Measurements from ENCODE around the gene ADAMTS9.

Gene ADAMTS9

GRCh38 chr3:64686446-64686908, 1.3 kb downstream of the ADAMTS9 start:
- Histone ChIP-seq H3K9me3 (ENCODE audit: control insufficient read depth in 1 of 2, low read length in 2 of 2) (no peaks in the 10 kb centered on the region), H3K4me1 (ENCODE audit: control insufficient read depth in 1 of 2, insufficient read depth in 2 of 2, low read length in 2 of 2) (peaks cover 16 to 18% of the 10 kb centered on the region in 2 donors), H3K36me3 (ENCODE audit: control insufficient read depth in 1 of 2, insufficient read depth in 2 of 2, low read length in 2 of 2) (no peaks in the 10 kb centered on the region), H3K4me3 (ENCODE audit: low read depth in 1 of 2, low read length in 2 of 2) (peak overlapping the region; percentile 82 to 87), H3K27me3 (ENCODE audit: control insufficient read depth in 1 of 2, insufficient read depth in 2 of 2, low read length in 2 of 2) (no peaks in the 10 kb centered on the region), H3K27ac (ENCODE audit: low read depth, low read length) (peak overlapping the region; percentile 83), H3K9ac (ENCODE audit: low read depth in 1 of 2, low read length in 2 of 2) (peak overlapping the region; percentile 74 to 84)

- Histone ChIP-seq H3K27me3 (ENCODE audit: control insufficient read depth in 1 of 2, insufficient read depth in 2 of 2, low read length in 2 of 2) (no peaks in the 10 kb centered on the region), H3K9ac (ENCODE audit: low read depth in 1 of 2, low read length in 2 of 2) (peak overlapping the region; percentile 74 to 84), H3K36me3 (ENCODE audit: control insufficient read depth in 1 of 2, insufficient read depth in 2 of 2, low read length in 2 of 2) (no peaks in the 10 kb centered on the region), H3K4me3 (ENCODE audit: low read depth in 1 of 2, low read length in 2 of 2) (peak overlapping the region; percentile 82 to 87), H3K9me3 (ENCODE audit: control insufficient read depth in 1 of 2, low read length in 2 of 2) (no peaks in the 10 kb centered on the region), H3K27ac (ENCODE audit: low read depth, low read length) (peak overlapping the region; percentile 91), H3K4me1 (ENCODE audit: control insufficient read depth in 1 of 2, insufficient read depth in 2 of 2, low read length in 2 of 2) (peaks cover 16 to 18% of the 10 kb centered on the region in 2 donors)
Measured at GRCh38 chr3:64685800-64686445, 1.9 kb downstream of the ADAMTS9 start.

DNA sequence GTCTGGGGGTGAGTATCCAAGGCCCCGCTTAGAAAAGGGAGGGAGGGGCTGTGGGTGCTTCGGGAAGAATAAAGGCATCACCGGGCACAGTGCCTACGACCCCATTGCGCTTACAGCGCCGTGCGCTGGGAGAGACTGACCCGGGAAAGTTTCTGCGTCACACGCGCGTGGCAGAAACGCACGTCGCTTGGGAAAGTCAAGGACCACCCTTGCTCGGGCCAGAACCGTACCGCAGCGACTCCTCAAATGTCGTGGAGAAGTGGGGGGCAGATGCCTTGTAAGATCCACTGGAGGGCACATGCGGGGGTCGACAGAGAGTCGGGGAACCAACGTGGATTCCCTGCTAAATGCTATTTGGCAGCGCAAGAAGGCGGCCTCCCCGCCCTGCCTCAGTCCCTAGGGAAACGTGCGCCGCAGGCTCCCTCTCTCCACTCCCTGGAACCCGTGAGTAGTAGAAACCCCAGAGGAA, 2.4 kb downstream of the ADAMTS9 start:
- peak overlapping the region; percentile 74 to 84 for H3K9ac ChIP-seq (ENCODE audit: low read depth in 1 of 2, low read length in 2 of 2)
- peaks cover 16 to 18% of the 10 kb centered on the region in 2 donors for H3K4me1 ChIP-seq (ENCODE audit: control insufficient read depth in 1 of 2, insufficient read depth in 2 of 2, low read length in 2 of 2)
- H3K36me3 ChIP-seq (ENCODE audit: control insufficient read depth in 1 of 2, insufficient read depth in 2 of 2, low read length in 2 of 2), result peaks cover 0 to 3% of the 10 kb centered on the region in 2 donors
- H3K9me3 ChIP-seq (ENCODE audit: control insufficient read depth in 1 of 2, low read length in 2 of 2), result no peaks in the 10 kb centered on the region
- peak overlapping the region; percentile 82 to 87 for H3K4me3 ChIP-seq (ENCODE audit: low read depth in 1 of 2, low read length in 2 of 2)
- peak overlapping the region; percentile 91 for H3K27ac ChIP-seq (ENCODE audit: low read depth, low read length)
- H3K27me3 ChIP-seq (ENCODE audit: control insufficient read depth in 1 of 2, insufficient read depth in 2 of 2, low read length in 2 of 2), result no peaks in the 10 kb centered on the region

DNA sequence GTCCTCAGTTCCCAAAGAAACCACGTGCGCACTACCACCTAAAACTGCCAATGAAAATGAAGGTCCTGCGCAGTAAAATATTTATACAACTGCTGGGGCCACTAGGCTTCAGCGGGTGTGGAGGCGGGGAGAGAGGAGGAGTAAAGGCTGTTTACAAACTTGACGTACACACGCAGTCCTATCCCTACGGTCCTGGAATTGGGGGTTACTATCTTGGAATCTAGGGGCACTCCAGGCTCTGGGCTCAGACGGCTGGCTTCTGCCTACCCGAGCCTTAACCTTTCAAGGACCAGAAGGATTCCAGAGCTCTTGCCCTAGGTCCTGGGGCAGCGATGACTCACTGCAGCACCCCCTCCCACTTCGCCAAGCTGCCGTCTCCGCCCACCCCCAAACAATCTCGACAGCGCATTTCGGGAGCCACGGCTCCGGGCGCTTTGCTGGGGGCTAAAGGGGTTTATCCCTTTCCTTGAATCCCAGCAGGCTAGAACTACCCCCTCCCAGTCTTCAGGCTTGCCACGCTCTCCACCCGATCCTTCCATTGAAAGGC, 3.0 kb downstream of the ADAMTS9 start:
- Histone ChIP-seq H3K9ac (ENCODE audit: low read depth in 1 of 2, low read length in 2 of 2) (peak overlapping the region; percentile 74 to 84), H3K27me3 (ENCODE audit: control insufficient read depth in 1 of 2, insufficient read depth in 2 of 2, low read length in 2 of 2) (no peaks in the 10 kb centered on the region), H3K4me1 (ENCODE audit: control insufficient read depth in 1 of 2, insufficient read depth in 2 of 2, low read length in 2 of 2) (peaks cover 16 to 18% of the 10 kb centered on the region in 2 donors), H3K36me3 (ENCODE audit: control insufficient read depth in 1 of 2, insufficient read depth in 2 of 2, low read length in 2 of 2) (peaks cover 0 to 3% of the 10 kb centered on the region in 2 donors), H3K4me3 (ENCODE audit: low read depth in 1 of 2, low read length in 2 of 2) (peak overlapping the region; percentile 82 to 87), H3K9me3 (ENCODE audit: control insufficient read depth in 1 of 2, low read length in 2 of 2) (no peaks in the 10 kb centered on the region), H3K27ac (ENCODE audit: low read depth, low read length) (peak overlapping the region; percentile 91)

- no peaks in the 10 kb centered on the region for H3K27me3 ChIP-seq (ENCODE audit: control insufficient read depth in 1 of 2, insufficient read depth in 2 of 2, low read length in 2 of 2)
- no peak overlapping the region for H3K27ac ChIP-seq (ENCODE audit: low read depth, low read length)
- no peak overlapping the region for H3K9ac ChIP-seq (ENCODE audit: low read depth in 1 of 2, low read length in 2 of 2)
- H3K36me3 ChIP-seq (ENCODE audit: control insufficient read depth in 1 of 2, insufficient read depth in 2 of 2, low read length in 2 of 2), result peaks cover 3% of the 10 kb centered on the region in 2 donors
- no peak overlapping the region for H3K4me3 ChIP-seq (ENCODE audit: low read depth in 1 of 2, low read length in 2 of 2)
- H3K4me1 ChIP-seq (ENCODE audit: control insufficient read depth in 1 of 2, insufficient read depth in 2 of 2, low read length in 2 of 2), result peaks cover 10 to 12% of the 10 kb centered on the region in 2 donors
- H3K9me3 ChIP-seq (ENCODE audit: control insufficient read depth in 1 of 2, low read length in 2 of 2), result no peaks in the 10 kb centered on the region
Measured at GRCh38 chr3:64681827-64682226, 6.0 kb downstream of the ADAMTS9 start.

DNA sequence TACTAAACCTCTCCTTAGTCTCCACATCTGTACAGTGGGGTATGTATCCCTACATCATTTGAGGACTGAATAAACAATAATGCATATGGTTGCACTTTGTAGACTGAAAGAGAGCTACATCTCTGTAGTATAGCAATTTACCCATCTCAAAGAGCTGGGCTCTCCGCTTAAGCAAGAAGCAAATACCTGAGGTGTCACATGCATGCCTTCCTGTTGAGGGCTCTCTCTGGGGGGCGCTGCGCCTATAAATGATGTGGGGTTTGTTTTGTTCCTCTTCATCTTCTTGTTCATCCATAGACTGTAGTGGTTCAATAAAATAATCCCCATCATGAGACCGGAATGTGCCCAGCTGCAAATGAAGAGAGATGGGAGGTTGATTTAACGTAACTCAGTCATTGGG, 6.8 kb downstream of the ADAMTS9 start:
- H3K9ac ChIP-seq (ENCODE audit: low read depth in 1 of 2, low read length in 2 of 2), result no peak overlapping the region
- peaks cover 3% of the 10 kb centered on the region in 2 donors for H3K36me3 ChIP-seq (ENCODE audit: control insufficient read depth in 1 of 2, insufficient read depth in 2 of 2, low read length in 2 of 2)
- no peak overlapping the region for H3K4me3 ChIP-seq (ENCODE audit: low read depth in 1 of 2, low read length in 2 of 2)
- H3K9me3 ChIP-seq (ENCODE audit: control insufficient read depth in 1 of 2, low read length in 2 of 2), result no peaks in the 10 kb centered on the region
- H3K27me3 ChIP-seq (ENCODE audit: control insufficient read depth in 1 of 2, insufficient read depth in 2 of 2, low read length in 2 of 2), result no peaks in the 10 kb centered on the region
- H3K4me1 ChIP-seq (ENCODE audit: control insufficient read depth in 1 of 2, insufficient read depth in 2 of 2, low read length in 2 of 2), result peaks cover 8 to 9% of the 10 kb centered on the region in 2 donors
- no peak overlapping the region for H3K27ac ChIP-seq (ENCODE audit: low read depth, low read length)

DNA sequence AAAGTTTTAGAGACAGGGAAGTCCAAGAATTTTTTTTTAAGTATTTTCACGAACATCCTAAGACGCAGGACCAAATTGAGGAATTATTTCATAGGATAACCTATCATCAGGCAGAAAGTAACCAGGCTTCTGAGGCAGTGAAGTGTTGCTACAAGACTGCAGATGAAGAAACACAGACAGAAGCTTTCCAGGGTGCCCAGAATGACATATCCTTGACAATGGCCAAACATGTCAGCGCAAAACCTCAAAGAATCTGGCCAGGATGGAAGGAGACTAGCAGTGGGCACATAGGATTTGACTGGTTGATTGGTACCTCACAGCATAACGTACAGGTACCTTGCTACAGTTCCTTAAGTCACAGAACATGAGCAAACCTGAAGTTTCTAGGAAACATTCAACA, 7.5 kb downstream of the ADAMTS9 start:
- Histone ChIP-seq H3K9ac (ENCODE audit: low read depth in 1 of 2, low read length in 2 of 2) (no peak overlapping the region), H3K9me3 (ENCODE audit: control insufficient read depth in 1 of 2, low read length in 2 of 2) (no peaks in the 10 kb centered on the region), H3K4me3 (ENCODE audit: low read depth in 1 of 2, low read length in 2 of 2) (no peak overlapping the region), H3K27ac (ENCODE audit: low read depth, low read length) (no peak overlapping the region), H3K27me3 (ENCODE audit: control insufficient read depth in 1 of 2, insufficient read depth in 2 of 2, low read length in 2 of 2) (no peaks in the 10 kb centered on the region), H3K4me1 (ENCODE audit: control insufficient read depth in 1 of 2, insufficient read depth in 2 of 2, low read length in 2 of 2) (peaks cover 7 to 8% of the 10 kb centered on the region in 2 donors), H3K36me3 (ENCODE audit: control insufficient read depth in 1 of 2, insufficient read depth in 2 of 2, low read length in 2 of 2) (peaks cover 3% of the 10 kb centered on the region in 2 donors)

GRCh38 chr3:64677961-64678716, 9.7 kb downstream of the ADAMTS9 start:
- H3K27me3 ChIP-seq (ENCODE audit: control insufficient read depth in 1 of 2, insufficient read depth in 2 of 2, low read length in 2 of 2), result no peaks in the 10 kb centered on the region
- no peak overlapping the region for H3K27ac ChIP-seq (ENCODE audit: low read depth, low read length)
- no peaks in the 10 kb centered on the region for H3K9me3 ChIP-seq (ENCODE audit: control insufficient read depth in 1 of 2, low read length in 2 of 2)
- H3K9ac ChIP-seq (ENCODE audit: low read depth in 1 of 2, low read length in 2 of 2), result no peak overlapping the region
- H3K36me3 ChIP-seq (ENCODE audit: control insufficient read depth in 1 of 2, insufficient read depth in 2 of 2, low read length in 2 of 2), result peaks cover 3% of the 10 kb centered on the region in 2 donors
- no peak overlapping the region for H3K4me3 ChIP-seq (ENCODE audit: low read depth in 1 of 2, low read length in 2 of 2)
- H3K4me1 ChIP-seq (ENCODE audit: control insufficient read depth in 1 of 2, insufficient read depth in 2 of 2, low read length in 2 of 2), result no peaks in the 10 kb centered on the region

DNA sequence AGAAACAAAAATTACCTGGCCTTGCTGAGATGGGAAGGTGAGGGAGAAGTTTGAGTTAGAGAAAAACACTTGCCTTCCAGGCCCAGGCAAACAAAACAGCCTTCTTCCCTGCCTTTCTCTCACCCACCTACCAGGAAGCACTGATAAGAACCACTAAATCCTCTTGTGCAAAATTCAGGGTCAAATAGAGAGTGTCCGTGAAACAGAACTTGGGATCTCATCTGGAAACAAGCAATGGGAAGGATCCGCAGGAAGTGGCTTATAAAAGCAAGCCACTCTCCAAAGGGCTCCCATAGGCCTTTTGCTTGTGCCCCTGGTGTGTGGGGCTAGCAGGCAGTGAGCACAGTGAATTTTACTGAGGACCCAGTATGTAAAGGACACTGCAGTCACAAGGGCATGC, 11.0 kb downstream of the ADAMTS9 start:
- Histone ChIP-seq H3K4me1 (ENCODE audit: control insufficient read depth in 1 of 2, insufficient read depth in 2 of 2, low read length in 2 of 2) (no peaks in the 10 kb centered on the region), H3K36me3 (ENCODE audit: control insufficient read depth in 1 of 2, insufficient read depth in 2 of 2, low read length in 2 of 2) (peaks cover 3% of the 10 kb centered on the region in 2 donors), H3K27ac (ENCODE audit: low read depth, low read length) (no peak overlapping the region)

GRCh38 chr3:64675687-64676247, 12.0 kb downstream of the ADAMTS9 start:
- Histone ChIP-seq H3K4me3 (ENCODE audit: low read depth in 1 of 2, low read length in 2 of 2) (no peak overlapping the region), H3K9me3 (ENCODE audit: control insufficient read depth in 1 of 2, low read length in 2 of 2) (no peaks in the 10 kb centered on the region), H3K9ac (ENCODE audit: low read depth in 1 of 2, low read length in 2 of 2) (no peak overlapping the region), H3K27me3 (ENCODE audit: control insufficient read depth in 1 of 2, insufficient read depth in 2 of 2, low read length in 2 of 2) (no peaks in the 10 kb centered on the region), H3K27ac (ENCODE audit: low read depth, low read length) (no peak overlapping the region), H3K36me3 (ENCODE audit: control insufficient read depth in 1 of 2, insufficient read depth in 2 of 2, low read length in 2 of 2) (peaks cover 3% of the 10 kb centered on the region in 2 donors), H3K4me1 (ENCODE audit: control insufficient read depth in 1 of 2, insufficient read depth in 2 of 2, low read length in 2 of 2) (no peaks in the 10 kb centered on the region)

More for the DNA sequence above, 11.0 kb downstream of the ADAMTS9 start:
- Histone ChIP-seq H3K9me3 (ENCODE audit: control insufficient read depth in 1 of 2, low read length in 2 of 2) (no peaks in the 10 kb centered on the region), H3K4me3 (ENCODE audit: low read depth in 1 of 2, low read length in 2 of 2) (no peak overlapping the region), H3K27me3 (ENCODE audit: control insufficient read depth in 1 of 2, insufficient read depth in 2 of 2, low read length in 2 of 2) (no peaks in the 10 kb centered on the region), H3K9ac (ENCODE audit: low read depth in 1 of 2, low read length in 2 of 2) (no peak overlapping the region)

Data from duodenal mucosa (tissue), 2 donors.